HUES48 (cell line): ENCODE data around the gene RPS6KA5.
"Not testable (repeated sequence)": the region's sequence is repeated elsewhere in the genome, so short reads cannot be mapped to it uniquely, and the experiment has no call there.

ENCODE experiments used
- H3K27ac ChIP-seq: one replicate; pipeline ENCODE4 v1.7.0; 2013; ENCODE audit warnings: low read depth, low read length, inconsistent platforms
- H3K27me3 ChIP-seq: 2 replicates; pipeline ENCODE4 v1.6.1; 2013; ENCODE audit warnings: mild to moderate bottlenecking, low read length; ENCODE audit not compliant: control insufficient read depth, insufficient read depth
- H3K36me3 ChIP-seq: 2 replicates; pipeline ENCODE4 v1.6.1; 2013; ENCODE audit warnings: low read length; ENCODE audit not compliant: control insufficient read depth, insufficient read depth
- H3K4me1 ChIP-seq: 2 replicates; pipeline ENCODE4 v1.6.1; 2013; ENCODE audit warnings: mild to moderate bottlenecking, low read length; ENCODE audit not compliant: control insufficient read depth, insufficient read depth
- H3K4me3 ChIP-seq: 2 replicates; pipeline ENCODE4 v1.5.1; 2013; ENCODE audit warnings: mild to moderate bottlenecking, low read depth, low read length
- H3K9ac ChIP-seq: 2 replicates; pipeline ENCODE4 v1.6.1; 2013; ENCODE audit warnings: mild to moderate bottlenecking, low read depth, low read length, moderate library complexity
- H3K9me3 ChIP-seq: 2 replicates; pipeline ENCODE4 v1.6.1; 2013; ENCODE audit warnings: low read length; ENCODE audit not compliant: control insufficient read depth, insufficient read depth

RPS6KA5 gene

GRCh38 chr14:91060351-91061055 is at the start of gene RPS6KA5:
Gene RPS6KA5 (minus strand): TSS chr14:91060641. CDS start chr14:91060434, 207 bp downstream.
- no peaks in the 10 kb centered on the region for H3K9me3 ChIP-seq
- peak within 1 kb of the TSS; percentile 97 for H3K27ac ChIP-seq
- H3K36me3 ChIP-seq, result no peaks in the 10 kb centered on the region
- H3K27me3 ChIP-seq, result no peaks in the 10 kb centered on the region
- peak within 1 kb of the TSS; percentile 95 for H3K4me3 ChIP-seq
- peak within 1 kb of the TSS; percentile 88 for H3K9ac ChIP-seq
- H3K4me1 ChIP-seq, result 0 out of 2 replicates have a peak, but pooled peaks cover 5% of the 10 kb centered on the region

- Histone ChIP-seq H3K9me3 (no peaks in the 10 kb centered on the region), H3K9ac (no peak overlapping the region), H3K27me3 (no peaks in the 10 kb centered on the region), H3K4me3 (no peak overlapping the region), H3K27ac (no peak overlapping the region), H3K4me1 (peaks cover 12% of the 10 kb centered on the region), H3K36me3 (no peaks in the 10 kb centered on the region)
These were observed 48.6 kb upstream of the RPS6KA5 start for GRCh38 chr14:91108941-91109611.

- no peaks in the 10 kb centered on the region for H3K36me3 ChIP-seq
- no peak overlapping the region for H3K9ac ChIP-seq
- no peak overlapping the region for H3K27ac ChIP-seq
- no peaks in the 10 kb centered on the region for H3K27me3 ChIP-seq
- H3K4me3 ChIP-seq, result no peak overlapping the region
- peaks cover 2% of the 10 kb centered on the region; the same call in 1 of the 2 replicates for H3K4me1 ChIP-seq
- H3K9me3 ChIP-seq, result no peaks in the 10 kb centered on the region
These were observed 42.7 kb upstream of the RPS6KA5 start for GRCh38 chr14:91103116-91103515.

GRCh38 chr14:91100102-91100501 is 39.7 kb upstream of the RPS6KA5 start:
- H3K4me1 ChIP-seq, result no peaks in the 10 kb centered on the region
- H3K9ac ChIP-seq, result no peak overlapping the region
- no peak overlapping the region for H3K4me3 ChIP-seq
- H3K9me3 ChIP-seq, result no peaks in the 10 kb centered on the region
- no peak overlapping the region for H3K27ac ChIP-seq
- no peaks in the 10 kb centered on the region for H3K36me3 ChIP-seq
- no peaks in the 10 kb centered on the region for H3K27me3 ChIP-seq

- Histone ChIP-seq H3K9me3 (no peaks in the 10 kb centered on the region), H3K9ac (no peak overlapping the region), H3K27ac (no peak overlapping the region), H3K36me3 (no peaks in the 10 kb centered on the region), H3K4me1 (no peaks in the 10 kb centered on the region), H3K4me3 (no peak overlapping the region), H3K27me3 (no peaks in the 10 kb centered on the region)
These were observed 38.1 kb upstream of the RPS6KA5 start for GRCh38 chr14:91098591-91098990.

- not testable (repeated sequence) for H3K36me3 ChIP-seq, H3K4me1 ChIP-seq, H3K4me3 ChIP-seq, H3K27ac ChIP-seq, H3K9me3 ChIP-seq, H3K9ac ChIP-seq, H3K27me3 ChIP-seq
These were observed 37.2 kb upstream of the RPS6KA5 start for GRCh38 chr14:91097657-91098056.

- H3K9ac ChIP-seq, result no peak overlapping the region
- no peaks in the 10 kb centered on the region for H3K4me1 ChIP-seq
- H3K9me3 ChIP-seq, result no peaks in the 10 kb centered on the region
- no peaks in the 10 kb centered on the region for H3K27me3 ChIP-seq
- no peaks in the 10 kb centered on the region for H3K36me3 ChIP-seq
- no peak overlapping the region for H3K27ac ChIP-seq
- H3K4me3 ChIP-seq, result no peak overlapping the region
These were observed 34.7 kb upstream of the RPS6KA5 start for GRCh38 chr14:91095178-91095577.

GRCh38 chr14:91094772-91095171 is 34.3 kb upstream of the RPS6KA5 start:
- no peaks in the 10 kb centered on the region for H3K4me1 ChIP-seq
- no peak overlapping the region for H3K4me3 ChIP-seq
- no peaks in the 10 kb centered on the region for H3K9me3 ChIP-seq
- no peak overlapping the region for H3K27ac ChIP-seq
- H3K9ac ChIP-seq, result no peak overlapping the region
- H3K36me3 ChIP-seq, result no peaks in the 10 kb centered on the region
- H3K27me3 ChIP-seq, result no peaks in the 10 kb centered on the region

GRCh38 chr14:91093743-91094472 is 33.5 kb upstream of the RPS6KA5 start:
- not testable (repeated sequence) for H3K4me1 ChIP-seq, H3K4me3 ChIP-seq, H3K27ac ChIP-seq, H3K36me3 ChIP-seq, H3K27me3 ChIP-seq, H3K9me3 ChIP-seq, H3K9ac ChIP-seq

GRCh38 chr14:91092073-91092472 is 31.6 kb upstream of the RPS6KA5 start:
- no peaks in the 10 kb centered on the region for H3K4me1 ChIP-seq
- H3K36me3 ChIP-seq, result no peaks in the 10 kb centered on the region
- no peak overlapping the region for H3K9ac ChIP-seq
- no peaks in the 10 kb centered on the region for H3K9me3 ChIP-seq
- H3K27ac ChIP-seq, result no peak overlapping the region
- no peaks in the 10 kb centered on the region for H3K27me3 ChIP-seq
- no peak overlapping the region for H3K4me3 ChIP-seq

- Histone ChIP-seq H3K9me3 (no peaks in the 10 kb centered on the region), H3K4me1 (no peaks in the 10 kb centered on the region), H3K4me3 (no peak overlapping the region), H3K9ac (no peak overlapping the region), H3K27ac (no peak overlapping the region), H3K27me3 (no peaks in the 10 kb centered on the region), H3K36me3 (no peaks in the 10 kb centered on the region)
These were observed 30.3 kb upstream of the RPS6KA5 start for GRCh38 chr14:91090743-91091142.
